HG02678 (cell line): ENCODE data around the gene ATRN.

Source experiments
- ATAC-seq: cut with Tn5 transposase; IDR thresholded peaks from one replicate; pipeline ENCODE4 v1.9.1; 2021; ENCODE audit warnings: mild to moderate bottlenecking, moderate library complexity; ENCODE audit not compliant: unreplicated experiment

Gene ATRN

GRCh38 chr20:3691306-3691705 is 220.5 kb downstream of the ATRN start:
- ATAC-seq: no peak

GRCh38 chr20:3691897-3692296 is 221.1 kb downstream of the ATRN start:
- no peak for ATAC-seq

GRCh38 chr20:3692706-3693294 is 222.0 kb downstream of the ATRN start:
- ATAC-seq: no peak

- no peak for ATAC-seq
These were observed 222.6 kb downstream of the ATRN start for GRCh38 chr20:3693376-3693775.

GRCh38 chr20:3694864-3695263 is 224.0 kb downstream of the ATRN start:
- ATAC-seq: no peak

GRCh38 chr20:3696200-3696599 is 225.4 kb downstream of the ATRN start:
- no peak for ATAC-seq

- ATAC-seq: no peak
These were observed 226.1 kb downstream of the ATRN start for GRCh38 chr20:3696745-3697587.

- no peak for ATAC-seq
These were observed 226.9 kb downstream of the ATRN start for GRCh38 chr20:3697588-3698305.

GRCh38 chr20:3698591-3699001 is 227.8 kb downstream of the ATRN start:
- ATAC-seq: no peak

- no peak for ATAC-seq
These were observed 228.2 kb downstream of the ATRN start for GRCh38 chr20:3699037-3699436.
